GM12878 (cell line): ENCODE data around the gene FILIP1L. TPM values are rescaled to one million over a fixed set of nuclear protein-coding genes. Genes with fewer than 3 reads are reported as not detected.

ENCODE experiments used
- ATAC-seq: fragments of 200-7000 bp; cut with Tn5 transposase; 3 replicates; pipeline ENCODE4 v1.9.1; 2020; ENCODE audit warnings: mild to moderate bottlenecking, moderate library complexity
- BruUV-seq: library from RNA; stranded (reverse); fragments of 400-500 nt; replicated peaks from 2 replicates; lab custom pipeline; 2021; lab: Mats Ljungman, UMichigan
- CTCF ChIA-PET: fragments of 300-600 bp; sonication (Branson Sonifier 250); formaldehyde crosslinking; extraction: SDS; loops from one replicate; lab custom pipeline; 2021; ENCODE audit warnings: inconsistent platforms; lab: Yijun Ruan, JAX
- POLR2A ChIA-PET: fragments of 350-600 bp; formaldehyde crosslinking; extraction: SDS; loops from one replicate; lab custom pipeline; 2021; ENCODE audit warnings: inconsistent platforms; lab: Charles Lee
- RAD21 ChIA-PET: fragments of 300-600 bp; sonication (Branson Sonifier 250); formaldehyde crosslinking; loops from one replicate; lab custom pipeline; 2023; ENCODE audit warnings: antibody characterized with exemption; ENCODE audit not compliant: unreplicated experiment; lab: Charles Lee
- SMC1A ChIA-PET: fragments of 300-600 bp; sonication (Branson Sonifier 250); formaldehyde crosslinking; loops from one replicate; lab custom pipeline; 2023; ENCODE audit not compliant: unreplicated experiment, uncharacterized antibody; lab: Charles Lee
- DNase-seq: peaks from one replicate; pipeline ENCODE4 v3.0.0-alpha.2; 2011; ENCODE audit warnings: low read depth, low spot score
- FAIRE-seq: peaks from 3 replicates; lab custom pipeline; 2011; peaks lifted over from hg19 to GRCh38; lab: Jason Lieb, UNC
- H2AFZ ChIP-seq: 2 replicates; pipeline ENCODE4 v1.6.0; 2011; ENCODE audit warnings: low read depth, low read length, control low read depth; ENCODE audit not compliant: control insufficient read depth
- H3K27ac ChIP-seq: 2 replicates; pipeline ENCODE4 v1.5.1; 2011; ENCODE audit warnings: control low read depth; ENCODE audit not compliant: control insufficient read depth, insufficient read depth
- H3K27me3 ChIP-seq, 2 experiments: replicated peaks in 1 of 2; 2 replicates each; pipeline versions ENCODE4 v1.6.0 to v1.6.1; 2011; ENCODE audit warnings: low read length in 1 of 2; ENCODE audit not compliant: control insufficient read depth in 2 of 2, insufficient read depth in 2 of 2
- H3K36me3 ChIP-seq, 2 experiments: 2 replicates each; pipeline ENCODE4 v1.5.1; 2011; ENCODE audit warnings: low read length in 1 of 2; ENCODE audit not compliant: control insufficient read depth in 2 of 2, insufficient read depth in 2 of 2
- H3K4me1 ChIP-seq: 2 replicates; pipeline ENCODE4 v1.6.1; 2011; ENCODE audit warnings: mild to moderate bottlenecking, low read length, moderate library complexity, mixed read lengths; ENCODE audit not compliant: control insufficient read depth, insufficient read depth
- H3K4me2 ChIP-seq: 2 replicates; pipeline ENCODE4 v1.6.0; 2011; ENCODE audit warnings: control low read depth; ENCODE audit not compliant: control insufficient read depth, insufficient read depth
- H3K4me3 ChIP-seq: fragments of 200-600 bp; sonication (generic); 2 replicates; pipeline ENCODE4 v1.5.1; 2016
- H3K79me2 ChIP-seq: 2 replicates; pipeline ENCODE4 v1.6.0; 2011; ENCODE audit warnings: low read length; ENCODE audit not compliant: control insufficient read depth, insufficient read depth
- H3K9ac ChIP-seq: 2 replicates; pipeline ENCODE4 v1.8.0; 2011; ENCODE audit warnings: low read length, control low read depth, mixed read lengths; ENCODE audit not compliant: control insufficient read depth, insufficient read depth
- H3K9me3 ChIP-seq: replicated peaks from 3 replicates; pipeline ENCODE4 v1.5.1; 2011; ENCODE audit warnings: mild to moderate bottlenecking, low read length; ENCODE audit not compliant: control insufficient read depth, insufficient read depth
- H4K20me1 ChIP-seq: 2 replicates; pipeline ENCODE4 v1.6.0; 2011; ENCODE audit not compliant: control insufficient read depth, insufficient read depth
- CBFB ChIP-seq: IDR thresholded peaks from 2 replicates; pipeline ENCODE4 v1.6.1; 2016; ENCODE audit warnings: antibody characterized with exemption, low read depth
- CHD1 ChIP-seq: IDR thresholded peaks from 2 replicates; pipeline ENCODE4 v1.6.1; 2012; ENCODE audit warnings: low read depth, low read length, improper control_type of control experiment
- RELA ChIP-seq: fragments of 450-650 bp; IDR thresholded peaks from 2 replicates; pipeline ENCODE4 v1.8.0; 2014; ENCODE audit warnings: borderline replicate concordance; ENCODE audit not compliant: partially characterized antibody
- SIX5 ChIP-seq: IDR thresholded peaks from 2 replicates; pipeline ENCODE4 v1.6.1; 2011; ENCODE audit warnings: mild to moderate bottlenecking, low read depth, low read length, moderate library complexity; ENCODE audit not compliant: severe bottlenecking
- SPI1 ChIP-seq: IDR thresholded peaks from 2 replicates; pipeline ENCODE4 v1.6.1; 2011; ENCODE audit warnings: low read depth, mild to moderate bottlenecking, low read length, moderate library complexity, borderline replicate concordance; ENCODE audit not compliant: insufficient read depth
- ZNF24 ChIP-seq: fragments of 450-650 bp; IDR thresholded peaks from 2 replicates; pipeline ENCODE4 v1.6.1; 2017; ENCODE audit warnings: antibody characterized with exemption, mild to moderate bottlenecking
- in situ Hi-C: fragments of 300-500 bp; cut with MboI; formaldehyde crosslinking; loops from 9 replicates; pipeline ENCODE4 v1.14.3; 2018; ENCODE audit warnings: mixed read lengths
- intact Hi-C: fragments of 100-400 bp; cut with micrococcal nuclease; formaldehyde crosslinking; loops from one replicate; pipeline ENCODE4 v1.14.2; 2022; ENCODE audit not compliant: unreplicated experiment
- polyA plus RNA-seq, 11 experiments: library from polyadenylated mRNA; depleted of rRNA in 4 of 11; unstranded in 6 of 11; stranded (reverse) in 5 of 11; fragments of >200 nt; fragmentation: Nextera tagmentation in 4 of 11; fragmentation: Illumina TruSeq in 1 of 11; extraction: Ambion mirVana in 4 of 11; extraction: Trizol in 1 of 11; gene quantifications; 1 replicate in 1 of 11; 2 replicates in 10 of 11; pipeline versions ENCODE4 v1.2.1 to v1.2.3, GENCODE V29; 2011 to 2016; ENCODE audit warnings: inconsistent platforms in 2 of 11, missing spikeins in 2 of 11, low read depth in 1 of 11
- total RNA-seq, 4 experiments: library from RNA; depleted of rRNA in 3 of 4; stranded (reverse); fragments of >200 nt in 3 of 4; fragmentation: Illumina TruSeq in 1 of 4; extraction: Trizol in 1 of 4; gene quantifications; 2 replicates each; pipeline versions ENCODE4 v1.2.1 to v1.2.3, GENCODE V29; 2013 to 2021
- TF ChIP-seq, protein P1 (sequence below): IDR thresholded peaks from 2 replicates; pipeline ENCODE4 v1.6.1; 2012; ENCODE audit warnings: mild to moderate bottlenecking, low read depth, low read length
- TF ChIP-seq, protein P2 (sequence below): IDR thresholded peaks from 2 replicates; pipeline ENCODE4 v1.6.1; 2011; ENCODE audit warnings: borderline replicate concordance, low read depth, mild to moderate bottlenecking, moderate library complexity, low read length; ENCODE audit not compliant: insufficient read depth, poor library complexity, severe bottlenecking
- TF ChIP-seq, protein P3 (sequence below): fragments of 450-650 bp; IDR thresholded peaks from 2 replicates; pipeline ENCODE4 v1.6.1; 2016; ENCODE audit warnings: mild to moderate bottlenecking

FILIP1L gene
- total and polyA plus RNA-seq, 10 of the 15 experiments (the other 5 are each of a cell fraction or from before 2014, with no cell fraction given), result 0.24 to 6.1 (median 3.5) TPM

DNA sequence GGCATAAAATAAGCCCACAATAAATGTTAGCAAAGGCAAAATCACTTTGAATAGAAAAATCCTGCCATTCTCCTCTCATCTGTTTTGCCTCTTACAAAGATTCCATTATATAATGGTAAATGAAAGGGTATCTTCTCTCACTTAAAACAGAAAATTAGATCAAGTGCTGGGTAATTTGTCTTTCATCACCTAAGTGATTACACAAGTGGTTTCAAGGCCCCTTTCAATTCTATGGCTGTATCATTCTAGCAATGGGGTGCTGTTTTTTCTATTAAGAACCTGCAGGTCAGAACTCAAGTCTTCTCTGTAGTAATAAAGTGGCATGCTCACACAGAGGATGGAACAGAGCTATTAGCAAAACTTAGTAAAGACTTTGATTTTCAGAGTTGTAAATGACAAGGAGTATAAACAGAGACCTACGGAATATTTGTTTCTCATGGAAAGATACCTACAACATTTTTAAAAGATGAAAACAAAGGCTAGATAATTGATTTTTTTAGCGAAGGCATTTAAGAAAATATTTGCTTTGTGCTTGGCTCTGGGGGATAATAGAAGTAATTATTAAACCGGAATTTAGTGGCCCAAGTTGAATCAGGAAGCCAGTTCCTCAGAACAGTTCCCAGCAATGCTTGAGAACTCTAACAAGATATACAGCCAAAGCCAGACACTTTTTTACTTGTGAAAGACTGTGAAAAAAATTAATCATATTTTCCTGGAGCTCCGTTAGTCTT is 159.2 kb downstream of the FILIP1L start (continued):
- TF ChIP-seq, protein P1, sequence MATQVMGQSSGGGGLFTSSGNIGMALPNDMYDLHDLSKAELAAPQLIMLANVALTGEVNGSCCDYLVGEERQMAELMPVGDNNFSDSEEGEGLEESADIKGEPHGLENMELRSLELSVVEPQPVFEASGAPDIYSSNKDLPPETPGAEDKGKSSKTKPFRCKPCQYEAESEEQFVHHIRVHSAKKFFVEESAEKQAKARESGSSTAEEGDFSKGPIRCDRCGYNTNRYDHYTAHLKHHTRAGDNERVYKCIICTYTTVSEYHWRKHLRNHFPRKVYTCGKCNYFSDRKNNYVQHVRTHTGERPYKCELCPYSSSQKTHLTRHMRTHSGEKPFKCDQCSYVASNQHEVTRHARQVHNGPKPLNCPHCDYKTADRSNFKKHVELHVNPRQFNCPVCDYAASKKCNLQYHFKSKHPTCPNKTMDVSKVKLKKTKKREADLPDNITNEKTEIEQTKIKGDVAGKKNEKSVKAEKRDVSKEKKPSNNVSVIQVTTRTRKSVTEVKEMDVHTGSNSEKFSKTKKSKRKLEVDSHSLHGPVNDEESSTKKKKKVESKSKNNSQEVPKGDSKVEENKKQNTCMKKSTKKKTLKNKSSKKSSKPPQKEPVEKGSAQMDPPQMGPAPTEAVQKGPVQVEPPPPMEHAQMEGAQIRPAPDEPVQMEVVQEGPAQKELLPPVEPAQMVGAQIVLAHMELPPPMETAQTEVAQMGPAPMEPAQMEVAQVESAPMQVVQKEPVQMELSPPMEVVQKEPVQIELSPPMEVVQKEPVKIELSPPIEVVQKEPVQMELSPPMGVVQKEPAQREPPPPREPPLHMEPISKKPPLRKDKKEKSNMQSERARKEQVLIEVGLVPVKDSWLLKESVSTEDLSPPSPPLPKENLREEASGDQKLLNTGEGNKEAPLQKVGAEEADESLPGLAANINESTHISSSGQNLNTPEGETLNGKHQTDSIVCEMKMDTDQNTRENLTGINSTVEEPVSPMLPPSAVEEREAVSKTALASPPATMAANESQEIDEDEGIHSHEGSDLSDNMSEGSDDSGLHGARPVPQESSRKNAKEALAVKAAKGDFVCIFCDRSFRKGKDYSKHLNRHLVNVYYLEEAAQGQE, result no peak
- no peak for TF ChIP-seq SPI1

DNA sequence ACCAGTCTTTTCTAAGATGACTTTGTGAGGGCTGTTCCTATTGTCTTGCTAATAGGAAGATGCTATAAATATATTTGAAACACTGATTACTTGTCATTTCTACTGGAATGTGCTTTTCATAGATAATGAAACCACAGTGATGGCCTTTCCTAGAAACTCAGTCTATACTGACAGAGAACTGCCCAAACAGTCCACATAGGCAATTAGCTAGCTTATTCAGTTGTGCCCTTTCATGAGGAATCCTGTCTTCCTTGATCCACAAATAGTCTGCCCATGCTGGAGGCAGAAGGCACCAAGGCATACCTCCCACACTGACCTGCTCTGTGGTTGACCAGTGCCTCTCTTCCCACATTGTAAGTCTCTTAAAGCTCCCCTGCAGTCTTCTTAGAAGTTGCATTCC is 160.7 kb downstream of the FILIP1L start:
- CTCF ChIA-PET, result interaction anchor here (1.4 kb wide), 1 partner anchor 12 kb away, joined by 3 read pairs; no protein-coding TSS in a partner anchor
- H3K9ac ChIP-seq, result no peak overlapping the region
- no peaks in the 10 kb centered on the region for H3K4me1 ChIP-seq
- BruUV-seq, result no TSS peak
- in situ Hi-C loops (no loop called here), intact Hi-C loops (no loop called here)
- no peak for TF ChIP-seq RELA
- no peak for TF ChIP-seq SIX5
- no peak for TF ChIP-seq ZNF24
- TF ChIP-seq, protein P2, sequence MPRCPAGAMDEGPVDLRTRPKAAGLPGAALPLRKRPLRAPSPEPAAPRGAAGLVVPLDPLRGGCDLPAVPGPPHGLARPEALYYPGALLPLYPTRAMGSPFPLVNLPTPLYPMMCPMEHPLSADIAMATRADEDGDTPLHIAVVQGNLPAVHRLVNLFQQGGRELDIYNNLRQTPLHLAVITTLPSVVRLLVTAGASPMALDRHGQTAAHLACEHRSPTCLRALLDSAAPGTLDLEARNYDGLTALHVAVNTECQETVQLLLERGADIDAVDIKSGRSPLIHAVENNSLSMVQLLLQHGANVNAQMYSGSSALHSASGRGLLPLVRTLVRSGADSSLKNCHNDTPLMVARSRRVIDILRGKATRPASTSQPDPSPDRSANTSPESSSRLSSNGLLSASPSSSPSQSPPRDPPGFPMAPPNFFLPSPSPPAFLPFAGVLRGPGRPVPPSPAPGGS, result no peak
- TF ChIP-seq, protein P3, sequence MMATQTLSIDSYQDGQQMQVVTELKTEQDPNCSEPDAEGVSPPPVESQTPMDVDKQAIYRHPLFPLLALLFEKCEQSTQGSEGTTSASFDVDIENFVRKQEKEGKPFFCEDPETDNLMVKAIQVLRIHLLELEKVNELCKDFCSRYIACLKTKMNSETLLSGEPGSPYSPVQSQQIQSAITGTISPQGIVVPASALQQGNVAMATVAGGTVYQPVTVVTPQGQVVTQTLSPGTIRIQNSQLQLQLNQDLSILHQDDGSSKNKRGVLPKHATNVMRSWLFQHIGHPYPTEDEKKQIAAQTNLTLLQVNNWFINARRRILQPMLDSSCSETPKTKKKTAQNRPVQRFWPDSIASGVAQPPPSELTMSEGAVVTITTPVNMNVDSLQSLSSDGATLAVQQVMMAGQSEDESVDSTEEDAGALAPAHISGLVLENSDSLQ, result no peak
- TF ChIP-seq CHD1, result no peak
- no peak for TF ChIP-seq CBFB
- FAIRE-seq (no peak), ATAC-seq (no peak), DNase-seq (no peak)
- RAD21 ChIA-PET, result no interaction called here
- H3K9me3 ChIP-seq, result no peaks in the 10 kb centered on the region
- H3K4me3 ChIP-seq, result no peak overlapping the region
- H3K79me2 ChIP-seq, result no peaks in the 10 kb centered on the region
- H3K4me2 ChIP-seq, result no peak overlapping the region
- H3K27ac ChIP-seq, result no peak overlapping the region
- H3K36me3 ChIP-seq, result no peaks in the 10 kb centered on the region
- no peaks in the 10 kb centered on the region for H3K27me3 ChIP-seq
- no peak overlapping the region for H2AFZ ChIP-seq
- POLR2A ChIA-PET, result no interaction called here
- H4K20me1 ChIP-seq, result no peaks in the 10 kb centered on the region
- SMC1A ChIA-PET, result interaction anchor here (1.8 to 2.4 kb wide), 3 partner anchors 15 to 110 kb away, joined by 3 to 9 read pairs (median 4); no protein-coding TSS in a partner anchor
